LNCaP clone FGC (cell line): Measurements from ENCODE around the gene USP37.

Source experiments
- DNase-seq: peaks from one replicate; pipeline ENCODE4 v3.0.0-alpha.2; 2011; ENCODE audit warnings: low read depth
- H3K4me3 ChIP-seq: 2 replicates; pipeline ENCODE4 v1.5.1; 2011; ENCODE audit warnings: mild to moderate bottlenecking, low read depth, low read length, control low read depth
- CTCF ChIP-seq: IDR thresholded peaks from 2 replicates; pipeline ENCODE4 v1.5.1; 2012; ENCODE audit warnings: mild to moderate bottlenecking; ENCODE audit not compliant: control insufficient read depth, insufficient read depth; ENCODE audit errors: extremely low read depth

Gene USP37

GRCh38 chr2:218446547-218446946, 121.6 kb downstream of the USP37 start:
- no peak for TF ChIP-seq CTCF
- no peak for DNase-seq
- H3K4me3 ChIP-seq = no peak overlapping the region

- no peak for TF ChIP-seq CTCF
- no peak overlapping the region for H3K4me3 ChIP-seq
- DNase-seq = no peak
These were observed 122.5 kb downstream of the USP37 start for GRCh38 chr2:218445602-218446001.

- DNase-seq = peak; percentile 96
- no peak for TF ChIP-seq CTCF
These were observed 123.3 kb downstream of the USP37 start for GRCh38 chr2:218444692-218445357.

GRCh38 chr2:218438596-218438995, 129.6 kb downstream of the USP37 start:
- H3K4me3 ChIP-seq = no peak overlapping the region
- no peak for TF ChIP-seq CTCF
- DNase-seq = peak; percentile 21

More at GRCh38 chr2:218444692-218445357, 123.3 kb downstream of the USP37 start:
- no peak overlapping the region for H3K4me3 ChIP-seq

- no peak for DNase-seq
- no peak for TF ChIP-seq CTCF
- H3K4me3 ChIP-seq = no peak overlapping the region
These were observed 130.2 kb downstream of the USP37 start for GRCh38 chr2:218437969-218438368.

GRCh38 chr2:218436992-218437391, 131.2 kb downstream of the USP37 start:
- TF ChIP-seq CTCF = no peak
- no peak for DNase-seq
- no peak overlapping the region for H3K4me3 ChIP-seq
